Measurements from ENCODE around the gene ARL11.
"Not testable (repeated sequence)": the region's sequence is repeated elsewhere in the genome, so short reads cannot be mapped to it uniquely, and the experiment has no call there.

The ARL11 gene

GRCh38 chr13:49608651-49609331, 19.5 kb upstream of the ARL11 start:
- no peaks in the 10 kb centered on the region for H4K20me1 ChIP-seq
- H3K27me3 ChIP-seq, result no peaks in the 10 kb centered on the region
- H3K36me3 ChIP-seq, result no peaks in the 10 kb centered on the region
- H3K4me2 ChIP-seq, result peak overlapping the region; percentile 32 to 69 (median 61)
- peaks cover 37 to 50% (median 43%) of the 10 kb centered on the region in 10 experiments for H3K4me1 ChIP-seq
- TF ChIP-seq Cebpa-rat (IDR thresholded peaks at IDR 0.05), result no peak
- H3K4me3 ChIP-seq, result no peak overlapping the region
- H3K9ac ChIP-seq, result no peak overlapping the region; a peak in 1 of 22 replicates
- peaks cover 17 to 20% (median 18%) of the 10 kb centered on the region in 11 experiments for H3K9me3 ChIP-seq (replicated peaks in 1 of 11)
- peak overlapping the region in 5 of 11 experiments; percentile 11 to 69 (median 57); a peak in 8 of 22 replicates for H3K27ac ChIP-seq

- Histone ChIP-seq H3K9me3 (replicated peaks in 1 of 11) (peaks cover 17 to 20% (median 18%) of the 10 kb centered on the region in 11 experiments), H3K4me2 (no peak overlapping the region), H3K27me3 (no peaks in the 10 kb centered on the region), H4K20me1 (no peaks in the 10 kb centered on the region), H3K9ac (no peak overlapping the region), H3K27ac (no peak overlapping the region), H3K4me3 (no peak overlapping the region), H3K4me1 (peaks cover 24 to 36% (median 30%) of the 10 kb centered on the region in 10 experiments), H3K36me3 (no peaks in the 10 kb centered on the region)
- no peak for TF ChIP-seq Cebpa-rat (IDR thresholded peaks at IDR 0.05)
Observed at GRCh38 chr13:49610176-49610575, 18.1 kb upstream of the ARL11 start.

- H3K27ac ChIP-seq, H3K4me2 ChIP-seq, H3K27me3 ChIP-seq, H3K36me3 ChIP-seq, H3K4me3 ChIP-seq, H3K9ac ChIP-seq, H4K20me1 ChIP-seq: not testable (repeated sequence)
- peaks cover 17 to 20% (median 18%) of the 10 kb centered on the region in 11 experiments for H3K9me3 ChIP-seq (replicated peaks in 1 of 11)
- H3K4me1 ChIP-seq, result peaks cover 36 to 45% (median 43%) of the 10 kb centered on the region in 10 experiments
Observed at GRCh38 chr13:49612042-49612441, 16.3 kb upstream of the ARL11 start.

- H3K36me3 ChIP-seq, result no peaks in the 10 kb centered on the region
- peak overlapping the region in 4 of 10 experiments; percentile 3 to 13 (median 11); a peak in 2 of 20 replicates for H3K4me3 ChIP-seq
- peak overlapping the region in 9 of 11 experiments; percentile 38 to 70 (median 55); a peak in 16 of 22 replicates for H3K9ac ChIP-seq
- no peaks in the 10 kb centered on the region for H4K20me1 ChIP-seq
- H3K4me1 ChIP-seq, result peaks cover 15 to 41% (median 27%) of the 10 kb centered on the region in 10 experiments
- H3K27me3 ChIP-seq, result no peaks in the 10 kb centered on the region
- no peak for TF ChIP-seq Cebpa-rat (IDR thresholded peaks at IDR 0.05)
- peaks cover 17 to 22% (median 17%) of the 10 kb centered on the region in 11 experiments for H3K9me3 ChIP-seq (replicated peaks in 1 of 11)
- peak overlapping the region; percentile 51 to 75 (median 64) for H3K4me2 ChIP-seq
- H3K27ac ChIP-seq, result peak overlapping the region in 10 of 11 experiments; percentile 21 to 79 (median 71); a peak in 18 of 22 replicates
Observed at GRCh38 chr13:49615836-49616675, 12.3 kb upstream of the ARL11 start.

GRCh38 chr13:49616676-49617065, 11.6 kb upstream of the ARL11 start:
- no peaks in the 10 kb centered on the region for H4K20me1 ChIP-seq
- H3K27me3 ChIP-seq, result no peaks in the 10 kb centered on the region
- TF ChIP-seq Cebpa-rat (IDR thresholded peaks at IDR 0.05), result no peak
- peak overlapping the region; percentile 51 to 75 (median 64); a peak in 21 of 22 replicates for H3K4me2 ChIP-seq
- peak overlapping the region in 9 of 11 experiments; percentile 38 to 70 (median 55); a peak in 13 of 22 replicates for H3K9ac ChIP-seq
- no peak overlapping the region; a peak in 1 of 20 replicates for H3K4me3 ChIP-seq
- peaks cover 11 to 16% (median 12%) of the 10 kb centered on the region in 11 experiments for H3K9me3 ChIP-seq (replicated peaks in 1 of 11)
- peaks cover 15 to 41% (median 27%) of the 10 kb centered on the region in 10 experiments for H3K4me1 ChIP-seq
- peak overlapping the region in 9 of 11 experiments; percentile 25 to 79 (median 72); a peak in 15 of 22 replicates for H3K27ac ChIP-seq
- H3K36me3 ChIP-seq, result no peaks in the 10 kb centered on the region

GRCh38 chr13:49620170-49620621, 8.1 kb upstream of the ARL11 start:
- H3K9ac ChIP-seq, result no peak overlapping the region
- TF ChIP-seq Cebpa-rat (IDR thresholded peaks at IDR 0.05), result no peak
- H3K4me2 ChIP-seq, result peak overlapping the region in 1 of 11 experiments; percentile 3; a peak in 1 of 22 replicates
- no peak overlapping the region for H3K27ac ChIP-seq
- peaks cover 15 to 40% (median 26%) of the 10 kb centered on the region in 10 experiments for H3K4me1 ChIP-seq
- peaks cover 0 to 4% (median 0%) of the 10 kb centered on the region in 11 experiments; a peak in 1 of 22 replicates for H3K9me3 ChIP-seq (replicated peaks in 1 of 11)
- no peaks in the 10 kb centered on the region for H3K36me3 ChIP-seq
- H3K27me3 ChIP-seq, result no peaks in the 10 kb centered on the region
- no peak overlapping the region for H3K4me3 ChIP-seq
- no peaks in the 10 kb centered on the region for H4K20me1 ChIP-seq

- no peaks in the 10 kb centered on the region for H3K36me3 ChIP-seq
- no peaks in the 10 kb centered on the region for H3K27me3 ChIP-seq
- no peak overlapping the region for H3K4me2 ChIP-seq
- no peak overlapping the region for H3K9ac ChIP-seq
- H3K4me3 ChIP-seq, result no peak overlapping the region
- H3K9me3 ChIP-seq (replicated peaks in 1 of 11), result peaks cover 0 to 4% (median 0%) of the 10 kb centered on the region in 11 experiments; a peak in 1 of 22 replicates
- H4K20me1 ChIP-seq, result no peaks in the 10 kb centered on the region
- no peak overlapping the region for H3K27ac ChIP-seq
- TF ChIP-seq Cebpa-rat (IDR thresholded peaks at IDR 0.05), result no peak
- peaks cover under 1 to 19% (median 12%) of the 10 kb centered on the region in 10 experiments; a peak in 14 of 20 replicates for H3K4me1 ChIP-seq
Observed at GRCh38 chr13:49622174-49622946, 5.9 kb upstream of the ARL11 start.

GRCh38 chr13:49624229-49624628, 4.1 kb upstream of the ARL11 start:
- H3K4me3 ChIP-seq, result no peak overlapping the region
- H3K36me3 ChIP-seq, result no peaks in the 10 kb centered on the region
- no peaks in the 10 kb centered on the region for H3K27me3 ChIP-seq
- H3K9me3 ChIP-seq (replicated peaks in 1 of 11), result peaks cover 0 to 4% (median 0%) of the 10 kb centered on the region in 11 experiments; a peak in 1 of 22 replicates
- no peak overlapping the region for H3K27ac ChIP-seq
- H3K4me2 ChIP-seq, result no peak overlapping the region
- no peak overlapping the region for H3K9ac ChIP-seq
- no peaks in the 10 kb centered on the region for H4K20me1 ChIP-seq
- TF ChIP-seq Cebpa-rat (IDR thresholded peaks at IDR 0.05), result no peak
- H3K4me1 ChIP-seq, result peaks cover 13 to 33% (median 17%) of the 10 kb centered on the region in 10 experiments

Data from BLaER1 treated with 17β-estradiol and CSF1 and Interleukin-3, amounts not matched to agents 10 nM and 100 nM (cell line).